H1 (cell line): ENCODE measurements around the gene CRX. TPM values are rescaled to one million over a fixed set of nuclear protein-coding genes. Genes with fewer than 3 reads are reported as not detected.

Experiments
- CEBPB ChIP-seq: IDR thresholded peaks from 2 replicates; pipeline ENCODE4 v1.6.1; 2012; ENCODE audit warnings: low read depth, low read length
- CHD1 ChIP-seq: IDR thresholded peaks from 2 replicates; pipeline ENCODE4 v1.6.1; 2012; ENCODE audit warnings: low read depth, low read length, improper control_type of control experiment
- EGR1 ChIP-seq: IDR thresholded peaks from 2 replicates; pipeline ENCODE4 v1.6.1; 2011; ENCODE audit warnings: low read depth, low read length, borderline replicate concordance
- HDAC2 ChIP-seq, 2 experiments: fragments of 300-600 bp in 1 of 2; sonication (generic) in 1 of 2; IDR thresholded peaks; 2 replicates each; pipeline ENCODE4 v1.6.1; 2011 to 2012; ENCODE audit warnings: low read depth in 2 of 2, low read length in 2 of 2, mild to moderate bottlenecking in 2 of 2, moderate library complexity in 2 of 2, borderline replicate concordance in 1 of 2, inconsistent platforms in 1 of 2
- SP1 ChIP-seq: IDR thresholded peaks from 2 replicates; pipeline ENCODE4 v1.6.1; 2011; ENCODE audit warnings: low read depth, low read length
- polyA plus RNA-seq, 7 experiments: library from polyadenylated mRNA; depleted of rRNA in 3 of 7; stranded (reverse) in 5 of 7; unstranded in 2 of 7; fragments of >200 nt in 5 of 7; fragments of 200-250 nt in 2 of 7; gene quantifications; 1 replicate in 5 of 7; 2 replicates in 1 of 7; 4 replicates in 1 of 7; pipeline versions ENCODE4 v1.2.1 to v1.2.3, GENCODE V29; 2011 to 2013; ENCODE audit warnings: missing spikeins in 2 of 7, mixed read lengths in 2 of 7
- total RNA-seq: library from RNA; stranded (reverse); fragmentation: NEBNext Ultra II Directional; extraction: Animal tissue kit (Norgen Biotek cat#: 25700); gene quantifications from 2 replicates; pipeline ENCODE4 v1.2.1, GENCODE V29; 2021

Gene CRX
- total and polyA plus RNA-seq, 2 of the 8 experiments (the other 6 are each of a cell fraction or from before 2014, with no cell fraction given): 0.08 TPM; not detected in 1

DNA sequence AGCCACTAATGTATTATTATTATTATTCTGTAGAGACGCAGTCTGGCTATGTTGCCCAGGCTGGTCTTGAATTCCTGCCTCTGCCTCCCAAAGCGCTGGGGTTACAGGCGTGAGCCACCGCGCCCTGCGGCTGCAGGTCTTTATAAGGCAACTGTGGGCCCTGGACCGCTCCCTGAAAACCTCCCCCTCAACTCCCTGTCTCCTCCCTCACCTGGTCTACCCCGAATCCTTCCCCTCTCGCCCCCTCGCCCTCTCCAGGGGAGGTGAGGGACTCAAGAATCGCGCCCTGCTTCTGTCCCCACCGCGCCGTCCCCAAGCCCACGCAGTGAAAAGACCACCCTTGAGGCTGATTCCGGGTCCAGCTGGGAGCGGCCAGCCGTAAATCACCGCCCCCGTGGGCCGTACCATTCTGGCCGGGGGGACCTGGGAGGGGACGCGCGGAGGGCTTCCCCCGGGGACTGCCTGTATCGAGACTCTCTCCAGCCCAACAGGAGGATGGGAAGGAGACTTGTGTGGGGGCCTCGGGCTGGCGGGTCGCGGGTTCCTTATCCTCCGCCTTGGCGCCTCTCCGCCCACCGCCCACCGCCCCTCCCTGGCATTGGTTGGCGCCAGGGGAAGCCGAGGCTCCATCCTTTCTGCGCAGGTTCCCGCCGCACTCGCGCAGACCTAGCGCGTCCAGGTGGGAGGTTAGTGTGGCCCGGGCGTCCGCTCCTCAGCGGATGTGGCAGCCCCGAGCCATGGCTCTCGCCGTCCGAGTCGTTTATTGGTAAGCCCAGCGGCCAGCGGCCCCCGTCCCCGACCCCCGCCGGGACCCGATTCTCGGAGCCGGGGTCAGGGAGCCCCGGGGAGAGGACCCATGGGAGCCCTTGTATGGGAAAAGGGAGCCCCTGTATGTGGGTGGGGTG is 43.4 kb upstream of the CRX start, which contains the start of gene SELENOW (continued):
- TF ChIP-seq EGR1 (peak; percentile 96), CEBPB (no peak), CHD1 (peak; percentile 93), HDAC2 (IDR thresholded peaks at IDR 0.05; ENCODE audit: borderline replicate concordance in 1 of 2, low read depth in 2 of 2, low read length in 2 of 2) (peak in 1 of 2 experiments; percentile 63; a peak in 1 of 4 replicates), SP1 (peak; percentile 78)
